Right ventricle myocardium superior (tissue), 1 donor: Measurements from ENCODE around the gene EXTL2. TPM values are rescaled to one million over a fixed set of nuclear protein-coding genes. Genes with fewer than 3 reads are reported as not detected.
"Not testable (repeated sequence)": the region's sequence is repeated elsewhere in the genome, so short reads cannot be mapped to it uniquely, and the experiment has no call there.

Source experiments
- ATAC-seq: fragments of 200-7000 bp; cut with Tn5 transposase; one replicate; pipeline ENCODE4 v1.9.1; 2020; ENCODE audit warnings: mild to moderate bottlenecking; ENCODE audit not compliant: poor library complexity
- DNase-seq: peaks from one replicate; pipeline ENCODE4 v3.0.0-alpha.2; 2020
- intact Hi-C: fragments of 100-400 bp; cut with DNase I; formaldehyde crosslinking; loops from one replicate; pipeline ENCODE4 v1.11.2; 2022
- long read RNA-seq: library from polyadenylated mRNA; unstranded; transcript quantifications from one replicate; pipeline ENCODE4 v2.0.0, GENCODE V29; 2021
- total RNA-seq: library from RNA; stranded (reverse); fragmentation: NEBNext Ultra II Directional; extraction: Animal tissue kit (Norgen Biotek cat#: 25700); gene quantifications from one replicate; pipeline ENCODE4 v1.2.1, GENCODE V29; 2021
- donor health status: DM: no; HTN: yes; CAD: no; lungs with severe emphysema.

Gene EXTL2, protein sequence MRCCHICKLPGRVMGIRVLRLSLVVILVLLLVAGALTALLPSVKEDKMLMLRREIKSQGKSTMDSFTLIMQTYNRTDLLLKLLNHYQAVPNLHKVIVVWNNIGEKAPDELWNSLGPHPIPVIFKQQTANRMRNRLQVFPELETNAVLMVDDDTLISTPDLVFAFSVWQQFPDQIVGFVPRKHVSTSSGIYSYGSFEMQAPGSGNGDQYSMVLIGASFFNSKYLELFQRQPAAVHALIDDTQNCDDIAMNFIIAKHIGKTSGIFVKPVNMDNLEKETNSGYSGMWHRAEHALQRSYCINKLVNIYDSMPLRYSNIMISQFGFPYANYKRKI
- total RNA-seq = 7.4 TPM
- long read RNA-seq, transcript EXTL2-201 (5 exons, 2,835 nt) = major isoform, 9 of 18 reads
- long read RNA-seq, transcript EXTL2-202 (5 exons, 3,985 nt) = minor isoform, 8 of 18 reads
- long read RNA-seq, partial matches to known transcripts = 0 of 18 reads
- long read RNA-seq, other reads (novel, unspliced or antisense) = 1 of 18 reads

DNA sequence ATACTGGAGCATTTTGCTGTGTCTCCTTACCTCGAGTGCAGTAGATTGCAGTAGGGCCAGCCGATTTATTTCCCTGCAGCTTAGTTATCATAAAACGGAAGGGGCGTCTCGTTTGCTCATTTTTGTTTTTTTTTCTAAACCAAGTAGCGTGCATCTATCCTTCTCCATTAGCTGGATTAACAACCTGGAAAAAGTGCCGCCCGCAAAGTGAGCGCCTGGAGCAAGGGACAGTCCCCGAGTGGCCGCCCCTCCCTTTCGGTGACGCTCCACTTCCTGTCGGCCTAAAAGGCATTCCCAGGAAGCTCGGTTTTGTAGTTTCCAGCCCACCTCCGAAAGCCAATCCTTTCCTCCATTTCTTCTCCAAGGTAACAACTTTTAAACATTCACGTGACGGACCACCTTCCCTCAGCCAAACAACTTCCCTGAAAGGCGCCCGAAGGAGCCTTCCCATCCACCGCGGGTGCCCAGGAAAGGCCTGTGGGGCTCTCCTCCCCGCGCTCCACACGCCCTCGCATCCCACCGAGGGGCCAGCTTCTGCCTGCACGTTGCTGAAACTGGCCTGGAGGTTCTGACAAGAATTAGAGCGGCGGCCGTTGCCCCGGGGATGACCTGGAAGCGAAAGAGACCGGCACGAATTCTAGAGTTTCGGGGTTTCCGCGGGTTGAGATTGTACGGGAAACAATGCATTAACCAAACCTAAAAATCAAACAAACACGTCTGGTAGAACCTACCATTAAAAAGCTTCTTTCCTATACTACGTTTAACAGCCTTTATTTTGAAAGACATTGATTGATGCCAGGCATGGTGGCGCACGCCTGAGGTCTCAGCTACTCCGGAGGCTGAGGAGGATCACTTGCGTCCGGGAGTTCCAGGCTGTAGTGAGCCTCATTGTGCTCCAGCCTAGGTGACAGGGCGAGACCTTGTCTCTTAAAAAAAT, at the start of gene EXTL2:
EXTL2 (minus strand) TSS at position 240 of the 937 bp plus-strand sequence. CDS start 6,085 bp downstream, outside the sequence.
- intact Hi-C loops = no loop called here
- DNase-seq = peak; percentile 89
- peak; percentile 88 for ATAC-seq

DNA sequence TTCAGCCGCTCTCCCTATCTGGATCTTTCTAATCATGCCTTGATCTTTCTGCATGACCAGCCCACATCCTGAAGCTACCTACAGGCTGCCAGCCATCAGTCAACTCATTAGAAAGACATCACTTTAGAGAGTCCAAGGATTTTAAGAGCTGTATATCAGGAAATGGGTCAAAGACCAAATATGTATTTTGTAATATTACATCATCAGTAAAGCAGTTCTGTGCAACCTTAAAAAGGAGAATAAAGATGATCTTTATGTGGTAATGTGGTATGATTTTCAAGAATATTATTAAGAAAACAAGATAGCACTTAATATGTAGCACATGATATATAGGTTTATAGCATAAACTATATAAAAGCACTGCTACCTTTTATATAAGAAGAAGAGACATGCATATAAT, 48.9 kb upstream of the EXTL2 start:
- DNase-seq (no peak), ATAC-seq (no peak)
- intact Hi-C loops = no loop called here

DNA sequence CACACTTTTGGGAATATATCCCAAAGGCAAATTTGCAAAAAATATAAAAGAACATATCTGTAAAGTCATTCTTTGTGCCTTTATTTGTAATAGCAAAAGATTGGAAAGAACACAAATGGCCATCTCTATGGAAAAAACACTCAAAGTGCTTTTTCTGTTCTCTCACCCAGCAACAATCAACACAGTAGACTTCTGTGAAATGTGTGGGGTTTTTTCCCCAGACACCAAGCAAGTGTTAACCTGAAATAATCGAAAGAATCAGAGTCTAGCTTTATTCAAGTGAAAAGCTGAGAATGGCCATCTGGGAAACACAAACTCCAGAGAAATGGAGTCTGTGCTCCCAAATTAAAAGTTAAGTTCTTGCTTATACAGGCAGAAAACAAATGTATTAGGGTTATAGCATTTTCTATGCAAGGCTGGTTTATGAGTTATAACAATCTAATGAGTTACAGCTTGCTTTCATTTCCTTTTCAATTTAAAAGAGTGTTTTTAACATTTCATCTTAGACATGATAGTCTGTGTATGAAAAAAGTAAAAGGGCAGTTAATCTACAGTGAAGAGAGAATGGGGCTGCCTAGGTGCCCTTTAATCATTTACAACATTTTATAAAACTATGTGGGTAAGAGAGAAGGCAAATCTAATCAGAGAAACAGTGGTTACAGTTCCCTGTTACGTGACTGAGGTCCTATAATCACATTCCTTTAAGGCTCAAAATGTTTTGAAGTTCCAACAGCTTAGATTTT, 47.8 kb upstream of the EXTL2 start:
- intact Hi-C loops = no loop called here
- no peak for ATAC-seq
- no peak for DNase-seq

DNA sequence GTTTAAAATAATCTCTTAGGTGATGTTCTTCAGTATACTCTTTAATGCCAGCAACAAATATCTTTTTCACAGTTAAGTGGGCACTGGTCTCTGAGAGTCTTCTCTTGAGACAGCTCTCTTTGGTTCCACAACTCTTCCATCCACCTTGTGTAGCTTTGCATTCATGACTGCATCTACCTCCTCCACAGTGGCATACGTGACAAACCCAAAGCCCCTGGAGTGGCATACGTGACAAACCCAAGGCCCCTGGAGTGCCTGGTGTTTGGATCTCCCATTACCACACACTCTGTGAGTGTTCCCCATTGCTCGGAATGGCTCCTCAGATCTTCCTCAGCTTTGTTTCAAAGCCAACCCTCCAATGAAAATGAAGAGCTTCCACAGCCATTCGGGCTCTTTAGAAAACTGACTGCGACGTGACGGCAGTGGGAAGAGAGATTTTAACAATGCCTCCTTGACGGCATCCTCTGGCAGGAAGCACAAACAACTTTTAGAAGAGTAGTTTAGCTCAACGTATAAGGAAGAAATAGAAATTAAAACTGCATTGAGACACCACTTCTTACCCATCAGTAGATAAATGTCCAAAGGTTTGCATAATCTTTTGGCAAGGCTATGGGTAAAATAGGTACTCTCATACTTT, 47.1 kb upstream of the EXTL2 start:
- no peak for ATAC-seq
- DNase-seq = no peak
- intact Hi-C loops = no loop called here

DNA sequence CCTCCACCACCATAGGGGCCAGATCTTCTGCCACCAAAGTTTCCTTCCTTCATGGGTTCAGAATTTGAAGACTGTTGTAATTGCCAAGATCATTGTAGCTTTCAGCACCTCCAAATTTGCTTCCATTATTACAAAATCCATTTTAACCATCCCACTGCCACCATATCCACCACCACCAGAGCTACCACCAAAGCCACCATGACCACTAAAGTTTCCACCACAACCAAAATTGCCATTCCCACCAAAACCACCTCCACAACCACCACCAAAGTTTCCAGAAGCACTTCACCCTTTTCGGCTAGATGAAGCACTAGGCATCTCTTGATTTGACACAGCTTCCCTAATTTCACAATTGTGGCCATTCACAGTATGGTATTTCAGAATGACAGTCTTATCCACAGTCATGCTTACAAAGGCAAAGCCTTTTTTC, 46.5 kb upstream of the EXTL2 start:
- ATAC-seq (no peak), DNase-seq (no peak)
- intact Hi-C loops = no loop called here

DNA sequence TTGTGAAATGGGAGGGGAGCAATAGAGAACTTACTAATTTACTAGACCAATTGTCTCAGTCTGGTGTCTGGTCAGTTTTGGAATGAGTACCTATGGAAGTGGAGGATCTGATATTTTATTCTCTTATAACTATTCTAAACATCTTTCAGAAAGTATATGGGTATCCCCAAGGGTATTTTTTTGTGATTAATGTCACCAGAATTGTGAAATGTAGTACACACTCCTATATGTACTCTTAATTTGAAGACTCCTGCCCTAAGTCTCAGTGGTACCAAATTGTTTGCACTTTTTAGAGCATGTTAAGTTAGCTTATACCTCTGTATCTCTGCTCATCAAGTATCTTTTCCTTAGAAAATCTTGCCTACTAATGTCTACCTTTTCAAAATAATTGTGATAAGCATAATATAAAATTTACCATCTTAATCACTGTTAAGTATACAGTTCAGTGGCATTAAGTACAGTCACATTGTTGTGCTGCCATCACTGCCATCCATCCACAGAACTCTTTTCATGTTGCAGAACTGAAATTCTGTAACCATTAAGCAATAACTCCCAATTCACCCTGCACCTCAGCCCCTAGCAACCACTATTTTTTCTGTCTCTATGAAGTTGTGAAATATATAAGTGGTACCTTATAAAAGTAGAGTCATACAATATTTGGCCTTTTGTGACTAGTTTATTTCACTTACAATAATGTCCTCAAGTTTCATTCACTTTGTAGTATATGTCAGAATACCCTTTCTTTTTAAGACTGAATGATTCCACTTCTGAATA, 41.7 kb upstream of the EXTL2 start:
- intact Hi-C loops = no loop called here
- ATAC-seq = no peak

DNA sequence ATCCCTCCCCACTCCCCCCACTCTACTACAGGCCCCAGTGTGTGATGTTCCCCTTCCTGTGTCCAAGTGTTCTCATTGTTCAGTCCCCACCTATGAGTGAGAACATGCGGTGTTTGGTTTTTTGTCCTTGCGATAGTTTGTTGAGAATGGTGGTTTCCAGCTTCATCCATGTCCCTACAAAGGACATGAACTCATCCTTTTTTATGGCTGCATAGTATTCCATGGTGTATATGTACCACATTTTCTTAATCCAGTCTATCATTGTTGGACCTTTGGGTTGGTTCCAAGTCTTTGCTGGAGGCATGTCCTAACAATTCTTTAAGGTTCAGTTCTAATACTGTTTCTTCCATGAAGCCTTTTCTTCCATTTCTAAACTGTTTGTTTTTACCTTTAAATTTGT, 38.9 kb upstream of the EXTL2 start:
- DNase-seq, intact Hi-C loops, ATAC-seq: not testable (repeated sequence)

More for the DNA sequence above, 41.7 kb upstream of the EXTL2 start:
- no peak for DNase-seq

DNA sequence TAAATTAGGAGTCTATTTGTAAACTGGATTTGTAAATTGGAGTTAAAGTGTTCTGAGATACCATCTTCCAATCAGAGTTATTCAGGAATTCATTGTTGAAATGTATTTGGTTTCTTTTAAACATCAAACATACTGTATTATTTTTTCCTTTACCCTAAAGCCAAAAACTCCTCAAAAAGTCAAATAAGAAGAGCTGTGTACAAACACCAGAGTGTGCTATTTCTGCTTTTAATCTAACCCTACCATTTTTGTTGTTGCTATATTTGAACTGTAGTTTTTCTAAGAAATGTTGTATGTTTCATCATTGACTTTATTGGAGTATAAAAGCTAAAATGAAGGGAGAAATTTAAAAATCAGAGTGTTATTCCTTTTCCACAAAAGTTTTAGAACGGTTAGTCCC, 37.1 kb upstream of the EXTL2 start:
- intact Hi-C loops = no loop called here
- DNase-seq (no peak), ATAC-seq (no peak)

DNA sequence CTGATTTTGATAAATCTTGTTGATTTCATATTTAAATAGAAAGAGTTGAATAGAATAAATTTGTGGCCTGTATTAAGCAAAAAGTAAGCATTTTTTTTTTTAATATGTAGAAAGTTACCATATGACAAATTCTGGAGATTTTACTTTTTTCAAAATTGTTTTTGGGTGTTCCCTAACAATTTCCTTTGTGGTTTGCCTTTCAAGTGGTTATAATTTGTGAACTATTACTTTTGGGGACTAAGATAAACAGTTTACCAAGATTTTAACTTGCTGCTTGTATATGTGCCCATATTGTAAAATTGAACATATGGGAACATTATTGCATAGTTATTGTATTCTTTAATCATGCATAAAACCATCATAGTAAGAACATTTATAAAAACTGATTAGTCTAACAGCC, 35.9 kb upstream of the EXTL2 start:
- DNase-seq = no peak
- no peak for ATAC-seq
- intact Hi-C loops = no loop called here

DNA sequence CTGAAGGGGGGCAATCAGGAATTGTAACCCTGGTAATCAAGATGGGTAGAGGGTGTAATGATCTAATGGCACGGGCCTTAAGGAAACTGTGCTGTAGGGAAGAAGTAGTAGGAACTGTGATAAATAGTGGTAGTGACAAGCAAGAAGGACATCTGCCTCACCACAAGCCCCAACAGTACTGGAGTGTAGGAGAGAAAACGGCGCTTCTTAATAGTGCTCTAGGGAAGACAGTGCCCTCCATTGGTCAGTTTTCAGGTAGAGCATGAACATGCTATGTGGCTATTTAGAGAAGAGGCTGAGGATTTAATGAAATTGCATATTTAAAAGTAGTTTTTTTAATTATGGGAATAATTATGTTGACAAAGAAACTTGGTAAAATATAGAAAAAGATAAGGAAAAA, 33.5 kb upstream of the EXTL2 start:
- intact Hi-C loops = no loop called here
- DNase-seq (no peak), ATAC-seq (no peak)

DNA sequence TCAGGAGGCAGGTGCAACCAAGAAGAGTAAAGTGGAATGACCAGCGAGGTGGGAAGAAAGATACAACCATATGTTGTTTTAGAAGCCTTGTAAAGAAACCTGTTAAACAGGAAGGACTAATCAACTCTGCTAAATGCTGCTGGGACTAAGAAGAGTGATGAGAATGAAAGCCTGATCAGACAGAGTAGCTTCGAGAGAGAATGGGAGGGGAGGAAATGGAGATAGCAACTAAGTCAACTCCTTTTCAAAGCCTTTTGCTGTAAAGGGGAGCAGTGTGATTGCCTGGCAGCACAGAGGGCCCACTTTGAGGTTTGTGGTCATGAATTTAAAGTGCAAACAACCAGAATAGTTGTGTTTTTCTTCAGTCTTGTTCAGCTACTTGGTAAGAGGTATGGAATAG, 32.6 kb upstream of the EXTL2 start:
- no peak for ATAC-seq
- intact Hi-C loops = no loop called here
- DNase-seq = no peak

DNA sequence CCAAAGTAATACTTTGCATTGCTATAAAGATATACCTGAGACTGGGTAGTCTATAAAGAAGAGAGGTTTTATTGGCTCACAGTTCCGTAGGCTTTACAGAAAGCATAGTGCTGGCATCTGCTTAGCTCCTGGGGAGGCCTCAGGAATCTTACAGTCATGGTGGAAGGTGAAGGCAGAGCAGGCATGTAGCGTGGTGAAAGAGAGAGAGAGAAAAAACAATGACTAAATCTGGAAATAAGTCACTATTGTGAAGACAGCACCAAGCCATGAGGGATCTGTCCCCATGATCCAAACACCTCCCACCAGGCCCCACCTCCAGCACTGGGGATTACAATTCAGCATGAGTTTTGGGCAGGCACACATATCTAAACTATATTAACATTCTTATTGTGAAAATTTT, 31.6 kb upstream of the EXTL2 start:
- ATAC-seq (no peak), DNase-seq (no peak)
- intact Hi-C loops = no loop called here

DNA sequence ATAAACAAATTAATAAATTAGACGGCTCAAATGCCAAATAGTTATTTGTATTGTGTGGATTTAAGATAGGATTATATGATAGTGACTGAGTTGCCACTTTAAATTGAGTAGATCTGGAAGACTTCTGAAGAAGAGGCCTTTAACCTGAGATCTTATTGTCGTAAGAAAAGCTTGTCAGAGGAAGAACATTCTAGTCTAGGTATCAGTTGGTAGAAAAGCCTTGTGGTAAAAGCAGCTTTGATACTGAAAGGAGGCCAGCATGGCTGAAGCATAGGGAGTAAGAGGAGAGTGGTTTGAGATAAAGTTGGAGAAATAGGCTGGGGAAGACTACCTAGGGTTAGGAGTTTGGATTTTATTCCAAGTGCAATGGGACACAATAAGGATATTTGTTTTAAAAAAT, 30.3 kb upstream of the EXTL2 start:
- intact Hi-C loops = loop anchor here (5.0 kb wide), 1 partner anchor 362 kb away; no protein-coding TSS in a partner anchor
- DNase-seq (no peak), ATAC-seq (no peak)

DNA sequence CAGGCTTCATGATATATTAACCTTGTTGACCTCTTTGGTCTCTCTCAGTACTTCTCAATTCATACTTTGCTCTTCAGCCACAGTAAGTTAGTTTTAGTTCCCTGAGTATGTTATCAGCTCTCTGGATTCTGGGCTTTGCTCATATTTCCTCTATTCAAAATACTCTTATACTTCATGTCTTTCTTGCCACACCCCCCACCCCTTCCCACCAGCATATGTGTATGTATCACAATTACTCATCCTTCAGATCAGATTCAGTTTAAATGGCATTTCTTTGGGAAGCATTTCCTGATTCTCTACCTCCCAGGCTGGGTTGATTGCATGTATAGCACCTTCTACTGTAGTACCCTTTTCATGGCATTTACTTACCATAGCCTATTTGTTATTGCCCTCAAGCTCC, 29.6 kb upstream of the EXTL2 start:
- intact Hi-C loops = loop anchor here (5.0 kb wide), 1 partner anchor 363 kb away; no protein-coding TSS in a partner anchor
- ATAC-seq (no peak), DNase-seq (no peak)

DNA sequence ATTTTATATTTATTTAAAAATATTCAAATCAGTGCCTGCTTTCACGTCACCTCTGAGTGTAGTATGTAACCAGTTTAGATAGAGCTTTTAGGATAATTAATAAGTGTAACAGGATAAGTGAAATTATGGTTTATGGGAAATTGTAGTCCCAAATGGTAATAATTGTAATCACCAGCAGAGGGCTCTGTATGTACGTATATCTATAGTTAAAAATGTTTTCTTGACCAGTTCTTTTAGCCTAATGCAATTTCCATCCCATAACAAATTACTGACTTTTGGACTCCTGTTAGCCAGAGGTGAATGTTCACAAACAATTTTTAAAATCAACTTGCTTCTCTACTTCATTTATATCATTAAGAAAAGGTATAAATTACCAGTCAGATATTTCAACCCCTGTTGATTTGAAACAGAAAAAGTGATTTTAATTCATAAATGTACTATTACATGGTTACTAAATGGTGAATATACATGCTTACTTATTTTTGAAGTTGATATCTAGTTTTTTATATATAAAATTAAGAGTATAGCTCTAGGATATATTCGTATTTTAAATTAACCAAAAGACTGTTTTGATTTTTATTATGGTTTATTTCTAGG, 26.6 kb upstream of the EXTL2 start:
- intact Hi-C loops = loop anchor here (5.0 kb wide), 1 partner anchor 366 kb away; no protein-coding TSS in a partner anchor
- ATAC-seq (peak; percentile 43), DNase-seq (no peak)

DNA sequence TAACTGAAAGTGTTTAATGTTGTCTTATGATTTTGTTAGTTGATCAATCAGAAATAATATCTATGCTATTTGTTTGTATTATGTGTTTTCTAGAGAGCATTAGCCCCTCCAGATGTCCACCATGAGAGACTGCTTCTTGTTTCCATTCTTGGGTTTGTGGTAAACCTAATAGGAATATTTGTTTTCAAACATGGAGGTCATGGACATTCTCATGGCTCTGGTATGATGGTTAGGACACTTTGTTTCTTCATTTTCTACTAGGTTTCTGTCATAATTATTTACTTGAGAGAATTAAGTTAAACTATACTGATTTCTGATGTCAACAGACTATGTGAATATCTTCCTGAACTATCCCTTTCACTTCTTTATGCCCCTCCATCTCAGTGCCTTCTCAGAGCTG, 17.4 kb upstream of the EXTL2 start:
- DNase-seq (no peak), ATAC-seq (no peak)
- intact Hi-C loops = no loop called here

DNA sequence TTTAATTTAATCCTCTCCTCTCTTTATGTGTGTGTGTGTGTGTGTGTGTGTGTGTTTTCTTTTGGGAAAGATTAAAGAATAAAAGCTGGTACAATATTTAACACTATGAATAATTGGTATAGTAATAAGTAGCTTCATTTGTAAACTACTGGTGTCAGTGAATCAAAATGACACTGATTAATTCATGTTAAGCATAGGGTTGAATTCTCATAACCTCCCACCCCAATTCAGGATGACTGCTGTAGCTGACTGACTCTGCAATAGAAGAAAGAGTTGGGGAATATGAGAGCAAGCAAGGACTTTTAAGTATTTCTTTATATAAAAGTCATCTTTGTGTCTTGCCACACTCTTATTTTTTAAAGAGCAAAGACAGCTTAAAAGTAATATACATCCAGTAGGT, 14.4 kb upstream of the EXTL2 start:
- ATAC-seq = no peak
- DNase-seq = no peak
- intact Hi-C loops = no loop called here
